T-helper 2 cell (primary cell): Measurements from ENCODE around the gene FAM219A.

Source experiments
- DNase-seq, 5 experiments: peaks; one replicate each; pipeline versions ENCODE4 v3.0.0 to v3.0.0-alpha.2; 2012 to 2022

The FAM219A gene

GRCh38 chr9:34399729-34400128 lies 58.6 kb downstream of the FAM219A start:
- no peak for DNase-seq

- no peak for DNase-seq
Measured at GRCh38 chr9:34398875-34399274, 59.5 kb downstream of the FAM219A start.

- DNase-seq = no peak
Measured at GRCh38 chr9:34396276-34397214, 61.8 kb downstream of the FAM219A start.

GRCh38 chr9:34392511-34392910 lies 65.9 kb downstream of the FAM219A start:
- no peak for DNase-seq

- no peak for DNase-seq
Measured at GRCh38 chr9:34387239-34387638, 71.1 kb downstream of the FAM219A start.

GRCh38 chr9:34386656-34387055 lies 71.7 kb downstream of the FAM219A start:
- DNase-seq = no peak

- DNase-seq = no peak
Measured at GRCh38 chr9:34385561-34386230, 72.7 kb downstream of the FAM219A start.

GRCh38 chr9:34384368-34385165 lies 73.8 kb downstream of the FAM219A start:
- no peak for DNase-seq

GRCh38 chr9:34383904-34384303 lies 74.5 kb downstream of the FAM219A start:
- no peak for DNase-seq

GRCh38 chr9:34382879-34383278 lies 75.5 kb downstream of the FAM219A start:
- DNase-seq = no peak

GRCh38 chr9:34382054-34382453 lies 76.3 kb downstream of the FAM219A start:
- DNase-seq = no peak

- DNase-seq = no peak
Measured at GRCh38 chr9:34381323-34381722, 77.0 kb downstream of the FAM219A start.

GRCh38 chr9:34380511-34381315 lies 77.7 kb downstream of the FAM219A start:
- DNase-seq = peak; percentile 62 to 85 (median 73)

GRCh38 chr9:34380034-34380510 lies 78.3 kb downstream of the FAM219A start:
- DNase-seq = no peak

- DNase-seq = peak; percentile 65 to 90 (median 80)
Measured at GRCh38 chr9:34379334-34380033, 78.9 kb downstream of the FAM219A start.

GRCh38 chr9:34378376-34379060 lies 79.9 kb downstream of the FAM219A start:
- DNase-seq = no peak

GRCh38 chr9:34377404-34377746 lies 81.0 kb downstream of the FAM219A start:
- DNase-seq = no peak

GRCh38 chr9:34376596-34377403 lies 81.6 kb downstream of the FAM219A start, which contains the start of gene MYORG:
Gene MYORG (minus strand): TSS chr9:34376898. CDS start chr9:34372943, 3,955 bp downstream.
- DNase-seq = peak; percentile 91 to 97 (median 96)

GRCh38 chr9:34375901-34376595 lies 82.3 kb downstream of the FAM219A start:
- peak in 3 of 5 experiments; percentile 38 to 67 (median 52) for DNase-seq
